ENCODE results near the gene SELENON. TPM values are rescaled to one million over a fixed set of nuclear protein-coding genes. Genes with fewer than 3 reads are reported as not detected.

Gene SELENON
- total RNA-seq, 8 experiments from 2014 or later: 10.5 to 56.7 (median 21.3) TPM

DNA sequence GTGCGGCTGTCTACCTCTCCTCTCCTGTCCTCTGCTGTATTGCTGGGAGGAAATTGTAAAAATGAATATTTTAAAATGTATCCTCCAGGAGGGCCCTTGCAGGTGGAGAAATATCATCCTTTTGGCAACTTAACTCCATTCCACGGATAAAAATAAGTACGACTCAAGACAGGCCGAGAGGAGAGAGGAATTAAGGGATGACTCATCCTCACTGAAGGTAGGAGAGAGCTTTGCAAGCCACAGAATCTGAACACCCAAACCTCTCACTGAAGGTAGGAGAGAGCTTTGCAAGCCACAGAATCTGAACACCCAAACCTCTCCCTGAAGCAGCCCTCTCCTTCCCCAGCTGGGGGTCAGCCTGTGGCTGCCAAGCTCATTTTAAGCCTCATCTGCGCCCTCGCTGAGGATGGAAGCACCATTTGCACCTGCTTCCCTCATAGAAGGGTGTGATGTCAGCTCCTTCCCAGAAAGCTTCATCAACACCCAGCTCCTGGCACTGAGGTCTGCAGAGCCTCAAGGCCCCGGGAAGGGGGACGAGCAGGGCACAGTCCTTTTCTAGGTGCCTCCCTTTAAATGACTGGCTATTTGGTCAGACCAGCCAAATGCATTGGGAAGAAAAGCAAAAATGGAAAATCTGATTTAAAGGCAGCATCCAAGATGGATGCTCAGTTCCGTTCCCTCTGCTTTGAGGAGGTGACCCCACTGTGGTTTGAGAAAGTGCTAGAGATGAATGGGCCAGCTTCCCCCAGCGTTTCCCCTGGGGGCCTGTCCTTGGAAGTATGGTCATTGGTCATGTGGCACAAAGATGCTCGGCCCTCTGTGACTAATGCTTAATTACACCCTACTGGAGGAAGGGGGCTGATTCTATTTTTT, 12.9 kb upstream of the SELENON start:
- in situ Hi-C loops (cut with MboI; ENCODE audit: low pct_unique_long_range_greater_than_20kb in 2 of 9, low sequenced_read_pairs in 9 of 9, unreplicated experiment in 9 of 9): loop anchor here in 4 of 9 experiments (25.0 kb wide), 1 partner anchor 175 kb away; the partner anchor contains the start of gene MAN1C1 (in 4 of the 4)
- WGBS, 10 experiments: 17 to 83% (median 69%) methylated on average over 1 to 11 of the region's 11 CpGs; no CpG with 5 or more reads in 1 of the 10 experiments
- ATAC-seq (replicated peaks in 6 of 8): peak in 7 of 8 experiments; percentile 21 to 94 (median 91)
- peak overlapping the region; percentile 48 to 84 for H3K27ac ChIP-seq
- no peak overlapping the region for H3K4me3 ChIP-seq
- peaks cover 22 to 30% of the 10 kb centered on the region in 2 donors for H3K4me1 ChIP-seq (replicated peaks in 1 of 2)

DNA sequence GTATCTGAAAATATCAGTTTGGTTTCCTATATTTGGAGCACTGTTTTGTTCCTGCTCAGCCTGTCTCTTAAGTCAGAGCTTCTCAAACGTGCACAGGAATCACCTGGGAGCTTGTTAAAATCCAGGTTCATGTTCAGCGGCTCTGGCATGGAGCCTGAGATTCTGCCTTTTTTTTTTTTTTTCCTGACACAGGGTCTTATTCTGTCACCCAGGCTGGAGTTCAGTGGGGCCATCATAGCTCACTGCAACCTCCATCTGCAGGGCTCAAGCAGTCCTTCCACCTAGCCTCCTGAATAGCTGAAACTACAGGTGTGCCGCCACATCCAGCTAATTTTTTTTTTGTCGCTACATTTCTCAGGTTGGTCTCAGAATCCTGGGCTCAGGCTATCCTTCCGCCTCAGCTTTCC, 12.2 kb upstream of the SELENON start:
- ATAC-seq (replicated peaks in 6 of 8): peak in 5 of 8 experiments; percentile 22 to 64 (median 59)
- WGBS, 10 experiments: 72 to 93% (median 87%) methylated on average over 1 to 5 of the region's 5 CpGs; no CpG with 5 or more reads in 2 of the 10 experiments
- Histone ChIP-seq H3K27ac (peak overlapping the region; percentile 48 to 51), H3K4me1 (replicated peaks in 1 of 2) (peaks cover 22 to 29% of the 10 kb centered on the region in 2 donors), H3K4me3 (no peak overlapping the region)
- in situ Hi-C loops (cut with MboI; ENCODE audit: low pct_unique_long_range_greater_than_20kb in 2 of 9, low sequenced_read_pairs in 9 of 9, unreplicated experiment in 9 of 9): loop anchor here in 4 of 9 experiments (25.0 kb wide), 1 partner anchor 175 kb away; the partner anchor contains the start of gene MAN1C1 (in 4 of the 4)

DNA sequence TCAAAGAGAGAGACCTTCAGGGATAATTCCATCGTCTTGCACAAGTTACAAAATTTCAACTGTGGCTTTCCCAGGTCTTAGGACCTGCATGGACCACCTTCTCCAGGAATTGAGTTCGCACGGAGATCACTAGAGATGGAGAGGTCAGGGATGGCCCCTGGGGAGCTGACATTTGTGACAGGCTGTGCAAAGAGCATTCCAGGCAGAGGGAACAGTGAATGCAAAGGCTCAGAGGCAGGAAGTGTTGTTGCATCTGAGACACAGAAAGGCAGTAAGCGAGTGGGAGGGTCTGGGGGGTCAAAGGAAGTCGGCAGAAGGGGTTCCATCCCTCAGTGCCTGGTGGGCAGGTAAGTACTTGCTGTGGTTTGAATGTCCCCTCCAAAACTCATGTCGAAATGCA, 9.5 kb upstream of the SELENON start:
- peaks cover 17 to 21% of the 10 kb centered on the region in 2 donors for H3K4me1 ChIP-seq (replicated peaks in 1 of 2)
- in situ Hi-C loops (cut with MboI; ENCODE audit: low pct_unique_long_range_greater_than_20kb in 2 of 9, low sequenced_read_pairs in 9 of 9, unreplicated experiment in 9 of 9): loop anchor here in 7 of 9 experiments (10.0 to 25.0 kb wide), 3 partner anchors 166 to 178 kb away; partner anchors contain the start of gene MAN1C1 (in 6 of the 7)
- ATAC-seq (replicated peaks in 6 of 8): no peak
- 67 to 100% (median 86%) methylated on average over 1 to 6 of the region's 6 CpGs; no CpG with 5 or more reads in 2 of the 10 experiments for WGBS, 10 experiments
- no peak overlapping the region for H3K4me3 ChIP-seq
- H3K27ac ChIP-seq: no peak overlapping the region

DNA sequence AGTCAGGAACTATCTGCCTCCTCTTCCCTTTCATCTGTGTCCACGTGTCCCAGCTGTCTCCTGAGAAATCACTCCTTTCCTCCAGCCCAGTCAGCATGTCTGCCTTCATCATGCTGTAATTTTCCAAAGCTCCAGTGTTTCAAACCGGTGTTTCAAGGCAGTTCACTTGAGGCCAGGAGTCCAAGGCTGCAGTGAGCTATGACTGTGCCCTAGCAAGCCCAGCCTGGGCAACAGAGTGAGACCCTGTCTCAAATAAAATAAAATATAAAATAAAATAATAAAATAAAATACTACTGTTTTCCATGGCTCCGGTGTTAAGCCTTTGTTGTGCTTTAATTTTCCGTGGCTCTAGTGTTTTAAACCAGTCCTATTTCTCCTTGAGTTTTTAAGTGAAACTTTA, 7.9 kb upstream of the SELENON start:
- in situ Hi-C loops (cut with MboI; ENCODE audit: low pct_unique_long_range_greater_than_20kb in 2 of 9, low sequenced_read_pairs in 9 of 9, unreplicated experiment in 9 of 9): loop anchor here in 7 of 9 experiments (10.0 to 25.0 kb wide), 3 partner anchors 167 to 180 kb away; partner anchors contain the start of gene MAN1C1 (in 6 of the 7)
- no peak overlapping the region for H3K27ac ChIP-seq
- H3K4me3 ChIP-seq: no peak overlapping the region
- no peak for ATAC-seq (replicated peaks in 6 of 8)
- H3K4me1 ChIP-seq (replicated peaks in 1 of 2): peaks cover 9 to 17% of the 10 kb centered on the region in 2 donors
- 0 to 100% (median 69%) methylated on average over 1 to 4 of the region's 4 CpGs for WGBS, 10 experiments

DNA sequence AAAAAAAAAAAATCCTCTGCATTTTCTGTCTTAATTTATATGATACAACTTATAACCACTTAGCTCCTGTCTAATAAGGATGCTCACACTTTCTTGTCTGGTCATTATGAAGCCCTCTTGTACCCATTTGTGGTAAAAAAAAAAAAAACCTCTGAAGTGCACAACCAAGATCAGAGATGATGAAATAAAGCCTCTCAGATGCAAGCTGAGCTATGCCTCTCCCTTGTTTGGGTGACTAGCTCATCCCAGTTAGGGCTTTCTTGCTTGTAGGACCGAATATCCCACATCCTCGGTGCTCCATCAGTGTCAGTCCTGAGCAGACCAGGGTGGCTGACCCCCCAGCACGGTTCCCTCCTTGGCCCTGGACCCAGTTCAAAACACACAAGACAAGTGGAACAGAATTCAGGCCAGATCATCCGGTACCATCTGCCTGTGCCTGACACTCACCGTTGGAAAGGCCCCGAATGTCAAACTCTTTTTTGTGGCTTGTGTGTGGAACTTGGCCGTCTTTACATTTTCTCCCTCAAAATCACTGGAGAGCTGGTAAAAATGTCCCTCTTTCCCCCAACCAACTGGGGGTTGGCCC, 6.3 kb upstream of the SELENON start:
- ATAC-seq (replicated peaks in 6 of 8): no peak
- H3K27ac ChIP-seq: no peak overlapping the region
- in situ Hi-C loops (cut with MboI; ENCODE audit: low pct_unique_long_range_greater_than_20kb in 2 of 9, low sequenced_read_pairs in 9 of 9, unreplicated experiment in 9 of 9): loop anchor here in 7 of 9 experiments (10.0 to 25.0 kb wide), 3 partner anchors 169 to 181 kb away; partner anchors contain the start of gene MAN1C1 (in 6 of the 7)

DNA sequence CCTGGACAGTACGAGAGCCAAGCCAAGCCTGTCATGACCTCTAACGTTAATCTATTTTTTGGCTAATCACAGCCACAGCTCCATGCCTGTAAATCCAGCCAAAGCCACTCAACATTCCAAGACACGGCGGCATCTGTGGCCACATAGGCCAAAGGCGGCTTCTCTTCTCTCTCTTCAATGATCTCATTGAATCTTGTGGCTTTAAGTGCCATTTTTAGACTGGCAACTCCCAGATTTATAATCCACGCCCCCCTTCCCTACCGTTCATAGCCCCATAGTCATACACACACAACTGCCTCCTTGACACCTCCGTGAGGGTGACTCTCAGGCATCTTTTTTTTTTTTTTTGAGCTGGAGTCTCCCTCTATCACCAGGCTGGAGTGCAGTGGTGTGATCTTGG, 5.7 kb upstream of the SELENON start:
- in situ Hi-C loops (cut with MboI; ENCODE audit: low pct_unique_long_range_greater_than_20kb in 2 of 9, low sequenced_read_pairs in 9 of 9, unreplicated experiment in 9 of 9): loop anchor here in 7 of 9 experiments (10.0 to 25.0 kb wide), 3 partner anchors 170 to 182 kb away; partner anchors contain the start of gene MAN1C1 (in 6 of the 7)
- 40 to 100% (median 76%) methylated on average over 1 to 8 of the region's 8 CpGs; no CpG with 5 or more reads in 2 of the 10 experiments for WGBS, 10 experiments
- ATAC-seq (replicated peaks in 6 of 8): peak in 2 of 8 experiments; percentile 15 to 32
- Histone ChIP-seq H3K4me1 (replicated peaks in 1 of 2) (peaks cover 3 to 10% of the 10 kb centered on the region in 2 donors), H3K4me3 (no peak overlapping the region), H3K27ac (no peak overlapping the region)

More for the DNA sequence above, 6.3 kb upstream of the SELENON start:
- peaks cover 0 to 7% of the 10 kb centered on the region in 2 donors for H3K4me1 ChIP-seq (replicated peaks in 1 of 2)
- 56 to 100% (median 85%) methylated on average over 1 to 7 of the region's 7 CpGs; no CpG with 5 or more reads in 2 of the 10 experiments for WGBS, 10 experiments
- no peak overlapping the region for H3K4me3 ChIP-seq

DNA sequence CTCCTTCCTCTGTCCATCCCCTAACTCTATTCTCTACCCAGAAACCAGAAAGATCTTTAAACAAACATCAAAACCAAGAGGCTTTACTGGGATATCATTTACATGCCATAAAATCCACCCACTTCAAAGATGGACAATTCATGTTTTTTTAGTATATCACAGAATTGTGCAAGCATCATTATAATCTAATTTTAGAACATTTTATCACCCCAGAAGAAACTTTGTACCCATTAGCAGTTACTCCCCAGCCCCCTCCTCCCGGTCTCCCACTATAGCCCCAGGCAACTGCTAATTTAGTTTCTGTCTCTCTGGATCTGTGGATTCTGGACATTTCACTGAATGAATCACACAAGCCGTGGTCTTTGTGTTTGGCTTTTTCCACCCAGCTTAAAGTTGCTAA, 4.8 kb upstream of the SELENON start:
- no peak overlapping the region for H3K4me3 ChIP-seq
- peaks cover 8 to 14% of the 10 kb centered on the region in 2 donors for H3K4me1 ChIP-seq (replicated peaks in 1 of 2)
- 0 to 100% (median 70%) methylated on average over 1 to 2 of the region's 2 CpGs; no CpG with 5 or more reads in 2 of the 10 experiments for WGBS, 10 experiments
- in situ Hi-C loops (cut with MboI; ENCODE audit: low pct_unique_long_range_greater_than_20kb in 2 of 9, low sequenced_read_pairs in 9 of 9, unreplicated experiment in 9 of 9): loop anchor here in 7 of 9 experiments (10.0 to 25.0 kb wide), 3 partner anchors 170 to 183 kb away; partner anchors contain the start of gene MAN1C1 (in 6 of the 7)
- H3K27ac ChIP-seq: no peak overlapping the region
- no peak for ATAC-seq (replicated peaks in 6 of 8)

DNA sequence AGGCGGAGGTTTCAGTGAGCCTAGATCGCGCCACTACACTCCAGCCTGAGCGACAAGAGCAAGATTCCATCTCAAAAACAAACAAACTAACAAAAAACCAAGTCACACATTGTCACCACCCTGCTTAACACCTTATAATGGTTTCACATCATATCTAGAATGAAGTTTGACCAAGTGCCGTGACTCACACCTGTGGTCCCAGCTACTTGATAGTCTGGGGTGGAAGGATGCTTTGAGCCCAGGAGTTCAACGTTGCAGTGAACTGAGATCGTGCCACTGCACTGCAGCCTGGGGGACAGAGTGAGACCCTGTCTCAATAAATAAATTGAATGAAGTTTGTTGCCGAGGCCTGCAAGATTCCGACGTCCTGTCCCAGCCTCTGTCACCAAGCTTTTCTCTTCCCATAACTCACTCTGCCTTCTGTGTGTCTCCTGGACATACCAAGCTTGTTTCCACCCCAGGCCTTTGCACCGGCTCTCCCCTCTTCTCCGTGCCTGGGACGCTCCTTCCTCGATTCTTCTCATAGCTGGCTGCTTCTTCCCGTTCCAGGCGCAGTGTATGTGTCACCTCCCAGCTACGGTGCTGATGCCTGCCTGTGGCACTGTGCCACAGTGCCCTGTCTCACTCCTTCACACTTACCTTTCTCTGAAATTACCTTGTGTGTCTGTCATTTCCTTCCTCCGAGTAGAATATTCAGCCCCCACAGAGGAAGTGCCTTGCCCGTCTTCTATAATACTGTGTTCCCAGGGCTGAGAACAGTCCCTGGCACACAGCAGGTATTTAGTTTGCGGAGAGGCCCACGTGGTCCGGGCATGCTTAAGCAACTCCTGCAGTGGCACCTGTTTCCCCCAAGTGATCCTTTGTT, 3.8 kb upstream of the SELENON start:
- 29 to 96% (median 82%) methylated on average over 5 to 19 of the region's 22 CpGs; no CpG with 5 or more reads in 2 of the 10 experiments for WGBS, 10 experiments
- Histone ChIP-seq H3K4me1 (replicated peaks in 1 of 2) (peaks cover 14 to 18% of the 10 kb centered on the region in 2 donors), H3K27ac (no peak overlapping the region), H3K4me3 (no peak overlapping the region)
- in situ Hi-C loops (cut with MboI; ENCODE audit: low pct_unique_long_range_greater_than_20kb in 2 of 9, low sequenced_read_pairs in 9 of 9, unreplicated experiment in 9 of 9): loop anchor here in 7 of 9 experiments (10.0 to 25.0 kb wide), 3 partner anchors 171 to 184 kb away; partner anchors contain the start of gene MAN1C1 (in 6 of the 7)
- ATAC-seq (replicated peaks in 6 of 8): no peak

DNA sequence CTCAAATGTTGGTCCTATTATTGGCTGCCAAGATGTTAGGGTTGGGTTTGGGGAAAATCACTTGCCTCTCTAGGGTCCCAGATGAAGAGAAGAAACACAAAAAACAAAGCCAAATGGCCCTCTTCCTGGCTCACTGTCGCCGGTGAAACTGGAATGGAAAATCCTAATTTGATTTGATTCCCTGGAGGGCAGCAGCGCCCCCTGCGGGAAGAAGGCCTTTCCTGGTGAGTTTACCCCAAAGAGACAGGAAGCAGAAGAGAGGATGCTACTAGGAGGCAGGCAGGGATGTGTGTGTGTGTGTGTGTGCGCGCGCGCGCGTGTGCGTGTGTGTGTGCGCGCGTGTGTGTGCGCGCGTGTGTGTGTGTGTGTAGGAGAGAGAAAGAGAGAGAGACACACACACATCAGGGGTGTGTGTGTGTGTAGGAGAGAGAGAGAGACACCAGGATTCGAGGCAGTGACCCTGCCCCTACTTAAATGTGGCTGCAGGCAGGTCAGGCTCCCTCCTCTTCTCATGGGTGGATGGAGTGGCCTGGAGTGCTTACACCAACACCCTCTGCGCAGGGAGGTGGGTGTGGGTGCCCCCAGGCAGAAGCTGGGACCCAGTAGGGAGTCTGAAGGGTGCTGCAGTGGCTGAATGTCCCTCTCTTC, 3.1 kb upstream of the SELENON start:
- H3K27ac ChIP-seq: no peak overlapping the region
- WGBS, 10 experiments: 0 to 73% (median 19%) methylated on average over 1 to 18 of the region's 19 CpGs; no CpG with 5 or more reads in 3 of the 10 experiments
- no peak overlapping the region for H3K4me3 ChIP-seq
- in situ Hi-C loops (cut with MboI; ENCODE audit: low pct_unique_long_range_greater_than_20kb in 2 of 9, low sequenced_read_pairs in 9 of 9, unreplicated experiment in 9 of 9): loop anchor here in 7 of 9 experiments (10.0 to 25.0 kb wide), 3 partner anchors 172 to 185 kb away; partner anchors contain the start of gene MAN1C1 (in 6 of the 7)
- peak in 3 of 8 experiments; percentile 18 to 32 (median 21) for ATAC-seq (replicated peaks in 6 of 8)
- peaks cover 14 to 18% of the 10 kb centered on the region in 2 donors for H3K4me1 ChIP-seq (replicated peaks in 1 of 2)

DNA sequence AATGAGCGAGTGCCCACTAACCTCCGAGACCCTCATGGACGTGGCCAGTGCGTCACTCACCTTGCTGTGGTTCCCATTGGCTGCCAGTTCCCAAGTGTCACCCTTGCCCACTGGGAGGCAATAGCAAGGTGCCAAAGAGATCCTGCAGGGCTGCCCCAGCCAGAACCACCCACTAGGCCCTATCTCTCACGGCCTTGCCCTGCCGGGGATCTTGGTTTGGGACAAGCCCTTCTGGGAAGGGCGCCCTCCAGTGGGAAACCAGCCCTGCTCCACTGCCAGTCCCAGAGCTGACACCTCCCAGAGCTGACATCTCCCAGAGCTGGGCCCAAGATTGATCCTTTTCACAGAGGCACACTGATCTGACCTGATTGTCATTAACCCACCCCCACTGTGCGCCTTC, 2.1 kb upstream of the SELENON start:
- 67 to 100% (median 73%) methylated on average over 1 to 8 of the region's 8 CpGs; no CpG with 5 or more reads in 3 of the 10 experiments for WGBS, 10 experiments
- ATAC-seq (replicated peaks in 6 of 8): no peak
- no peak overlapping the region for H3K4me3 ChIP-seq

More for the DNA sequence above, 2.1 kb upstream of the SELENON start:
- H3K27ac ChIP-seq: no peak overlapping the region
- in situ Hi-C loops (cut with MboI; ENCODE audit: low pct_unique_long_range_greater_than_20kb in 2 of 9, low sequenced_read_pairs in 9 of 9, unreplicated experiment in 9 of 9): loop anchor here in 7 of 9 experiments (10.0 to 25.0 kb wide), 3 partner anchors 173 to 186 kb away; partner anchors contain the start of gene MAN1C1 (in 6 of the 7)
- peaks cover 18 to 25% of the 10 kb centered on the region in 2 donors for H3K4me1 ChIP-seq (replicated peaks in 1 of 2)

Measured in motor neuron (in vitro differentiated cells).